Measurements from ENCODE around the gene TMPRSS2. TPM values are rescaled to one million over a fixed set of nuclear protein-coding genes. Genes with fewer than 3 reads are reported as not detected.

The TMPRSS2 gene
- total and polyA plus RNA-seq, 2 of the 13 experiments (the other 11 are each of a cell fraction or from before 2014, with no cell fraction given): 1.7 to 1.8 TPM

- TF ChIP-seq STAG1 (CRISPR knock-in tag; IDR thresholded peaks at IDR 0.05): peak; percentile 84
- TF ChIP-seq KAT8 (CRISPR knock-in tag; IDR thresholded peaks at IDR 0.05): no peak
These were observed 32.1 kb downstream of the TMPRSS2 start (continued) for GRCh38 chr21:41475714-41476420.

GRCh38 chr21:41472753-41473548 lies 35.0 kb downstream of the TMPRSS2 start:
- no peak overlapping the region for H3K9ac ChIP-seq (ENCODE audit: insufficient read depth, low read depth, low read length)
- H3K4me2 ChIP-seq (ENCODE audit: low read depth, low read length): no peak overlapping the region
- no peak overlapping the region for H3K27ac ChIP-seq (ENCODE audit: extremely low read length, insufficient read depth, low read length)
- ChIA-PET CTCF (ENCODE audit: low intra/inter-chr PET ratio, low total read pairs) (no interaction called here), POLR2A (no interaction called here)
- 85% methylated on average over 10 of the region's 33 CpGs for WGBS (ENCODE audit: low lambda C conversion rate)
- peaks cover 14% of the 10 kb centered on the region for H3K4me1 ChIP-seq (ENCODE audit: insufficient read depth, low read length)
- no peaks in the 10 kb centered on the region for H3K9me3 ChIP-seq (ENCODE audit: low read length)
- H2AFZ ChIP-seq (ENCODE audit: low read length): no peak overlapping the region
- FAIRE-seq: no peak
- in situ Hi-C loops (cut with HindIII; ENCODE audit: extremely low pct_ligation_motif_present, low pct_unique_long_range_greater_than_20kb) (no loop called here), intact Hi-C loops (cut with micrococcal nuclease; ENCODE audit: unreplicated experiment) (no loop called here)
- TF ChIP-seq MED1 (CRISPR knock-in tag; IDR thresholded peaks at IDR 0.05) (no peak), RFXAP (CRISPR knock-in tag; IDR thresholded peaks at IDR 0.05; ENCODE audit: borderline replicate concordance) (no peak), KDM5A (IDR thresholded peaks at IDR 0.05; ENCODE audit: borderline replicate concordance, low read length) (no peak), NFIB (CRISPR knock-in tag; IDR thresholded peaks at IDR 0.05; ENCODE audit: borderline replicate concordance) (no peak), STAG1 (CRISPR knock-in tag; IDR thresholded peaks at IDR 0.05) (no peak), ZNF274 (CRISPR knock-in tag; IDR thresholded peaks at IDR 0.05) (no peak), ZNF256 (CRISPR knock-in tag; conservative IDR thresholded peaks at IDR 0.05) (no peak), MEF2D (CRISPR knock-in tag; IDR thresholded peaks at IDR 0.05) (no peak), ATF7 (IDR thresholded peaks at IDR 0.05) (no peak), ATF7 (CRISPR knock-in tag; IDR thresholded peaks at IDR 0.05) (no peak), RELA (CRISPR knock-in tag; IDR thresholded peaks at IDR 0.05) (no peak), EED (CRISPR knock-in tag; IDR thresholded peaks at IDR 0.05) (no peak), MBNL3 (CRISPR knock-in tag; conservative IDR thresholded peaks at IDR 0.05) (no peak), CTCF (CRISPR knock-in tag; IDR thresholded peaks at IDR 0.05) (no peak), POGZ (CRISPR knock-in tag; IDR thresholded peaks at IDR 0.05) (no peak), ZNF782 (CRISPR knock-in tag; IDR thresholded peaks at IDR 0.05; ENCODE audit: borderline replicate concordance) (no peak), SOX13 (IDR thresholded peaks at IDR 0.05) (no peak), SOX13 (CRISPR knock-in tag; conservative IDR thresholded peaks at IDR 0.05 in 1 of 2, IDR thresholded peaks at IDR 0.05 in 1 of 2) (no peak), SALL2 (CRISPR knock-in tag; IDR thresholded peaks at IDR 0.05) (no peak), CENPBD1 (CRISPR knock-in tag; IDR thresholded peaks at IDR 0.05; ENCODE audit: borderline replicate concordance, low read depth) (no peak), SP1 (IDR thresholded peaks at IDR 0.05) (no peak), SP1 (CRISPR knock-in tag; IDR thresholded peaks at IDR 0.05) (no peak)
- H4K20me1 ChIP-seq (ENCODE audit: insufficient read depth, low read length): no peaks in the 10 kb centered on the region
- no TSS peak for BruUV-seq (replicated peaks)
- no peak overlapping the region for H3K4me3 ChIP-seq (replicated peaks in 1 of 3; ENCODE audit: insufficient read depth in 1 of 3, low read depth in 2 of 3, low read length in 3 of 3)
- no peak for ATAC-seq
- H3K27me3 ChIP-seq (ENCODE audit: control insufficient read depth in 1 of 2, insufficient read depth in 2 of 2, low read length in 2 of 2): no peaks in the 10 kb centered on the region
- DNase-seq (ENCODE audit: low spot score): no peak
- no peaks in the 10 kb centered on the region for H3K79me2 ChIP-seq (ENCODE audit: insufficient read depth, low read length)
- H3K36me3 ChIP-seq (replicated peaks in 1 of 2; ENCODE audit: control insufficient read depth in 1 of 2, insufficient read depth in 2 of 2, low read length in 2 of 2): no peaks in the 10 kb centered on the region

Measured in HepG2 (cell line).